K562 (cell line): Measurements from ENCODE around the gene SH2D3A. TPM values are rescaled to one million over a fixed set of nuclear protein-coding genes. Genes with fewer than 3 reads are reported as not detected.

Experiments used
- CHAMP1 ChIP-seq: fragments of 450-650 bp; IDR thresholded peaks from 2 replicates; pipeline ENCODE4 v1.6.1; 2016; ENCODE audit warnings: mild to moderate bottlenecking
- CHCHD3 ChIP-seq: fragments of 250-450 bp; sonication (Bioruptor Pico); IDR thresholded peaks from 2 replicates; pipeline ENCODE4 v2.1.2; 2022; ENCODE audit warnings: mild to moderate bottlenecking
- DNMT1 ChIP-seq: fragments of 450-650 bp; IDR thresholded peaks from 2 replicates; pipeline ENCODE4 v1.6.1; 2016; ENCODE audit warnings: antibody characterized with exemption, mild to moderate bottlenecking
- FOXA1 ChIP-seq: fragments of 450-650 bp; IDR thresholded peaks from 2 replicates; pipeline ENCODE4 v1.6.1; 2016; ENCODE audit warnings: mild to moderate bottlenecking, borderline replicate concordance
- FUS ChIP-seq: fragments of 200-400 bp; formaldehyde crosslinking; optimal IDR thresholded peaks from 2 replicates; pipeline ENCODE3; 2017; ENCODE audit warnings: low read depth, low read length
- HDGF ChIP-seq: fragments of 450-650 bp; IDR thresholded peaks from 2 replicates; pipeline ENCODE4 v1.6.1; 2016
- MCM7 ChIP-seq, 2 experiments: fragments of 450-650 bp; IDR thresholded peaks; 2 replicates each; pipeline ENCODE4 v1.6.1; 2016 to 2018
- PATZ1 ChIP-seq: fragments of 250-450 bp; sonication (Bioruptor Pico); IDR thresholded peaks from 2 replicates; pipeline ENCODE4 v1.5.0; 2020; ENCODE audit warnings: mild to moderate bottlenecking, borderline replicate concordance
- PHB ChIP-seq: fragments of 250-450 bp; sonication (Bioruptor Pico); IDR thresholded peaks from 2 replicates; pipeline ENCODE4 v1.5.0; 2021
- TGIF2 ChIP-seq: sonication (generic); formaldehyde crosslinking; IDR thresholded peaks from 2 replicates; pipeline ENCODE4 v1.8.1; 2022; ENCODE audit warnings: mild to moderate bottlenecking, missing genetic modification reagents, moderate library complexity
- ZC3H11A ChIP-seq: IDR thresholded peaks from 2 replicates; pipeline ENCODE4 v1.6.1; 2012; ENCODE audit warnings: low read depth, low read length, improper control_type of control experiment
- ZNF24 ChIP-seq: fragments of 450-650 bp; IDR thresholded peaks from 2 replicates; pipeline ENCODE4 v1.6.1; 2016
- ZNF311 ChIP-seq: fragments of 250-450 bp; sonication (Bioruptor Pico); IDR thresholded peaks from 2 replicates; pipeline ENCODE4 v1.4.0; 2020; ENCODE audit warnings: mild to moderate bottlenecking, moderate library complexity
- ZNF407 ChIP-seq: fragments of 450-650 bp; IDR thresholded peaks from 2 replicates; pipeline ENCODE4 v1.6.1; 2016; ENCODE audit warnings: low read depth
- polyA plus RNA-seq, 8 experiments: library from polyadenylated mRNA; depleted of rRNA in 4 of 8; stranded (reverse) in 5 of 8; unstranded in 3 of 8; fragments of >200 nt; fragmentation: Nextera tagmentation in 2 of 8; fragmentation: Illumina TruSeq in 1 of 8; extraction: Ambion mirVana in 2 of 8; extraction: Trizol in 1 of 8; gene quantifications; 2 replicates each; pipeline versions ENCODE4 v1.2.1 to v1.2.3, GENCODE V29; 2011 to 2014; ENCODE audit warnings: inconsistent platforms in 1 of 8, missing spikeins in 1 of 8
- total RNA-seq, 7 experiments: library from RNA; depleted of rRNA in 6 of 7; stranded (reverse); fragments of >200 nt in 6 of 7; fragmentation: Illumina TruSeq in 2 of 7; extraction: Trizol in 2 of 7; gene quantifications; 2 replicates each; pipeline versions ENCODE4 v1.2.1 to v1.2.3, GENCODE V29; 2011 to 2021; ENCODE audit warnings: low replicate concordance in 1 of 7
- TF ChIP-seq, protein P1 (sequence below): fragments of 250-450 bp; sonication (Bioruptor Pico); IDR thresholded peaks from 2 replicates; pipeline ENCODE4 v1.5.0; 2022; ENCODE audit warnings: mild to moderate bottlenecking

Gene SH2D3A
- total and polyA plus RNA-seq, 9 of the 15 experiments (the other 6 are each of a cell fraction or from before 2014, with no cell fraction given): 0.75 to 26.3 (median 8.9) TPM

DNA sequence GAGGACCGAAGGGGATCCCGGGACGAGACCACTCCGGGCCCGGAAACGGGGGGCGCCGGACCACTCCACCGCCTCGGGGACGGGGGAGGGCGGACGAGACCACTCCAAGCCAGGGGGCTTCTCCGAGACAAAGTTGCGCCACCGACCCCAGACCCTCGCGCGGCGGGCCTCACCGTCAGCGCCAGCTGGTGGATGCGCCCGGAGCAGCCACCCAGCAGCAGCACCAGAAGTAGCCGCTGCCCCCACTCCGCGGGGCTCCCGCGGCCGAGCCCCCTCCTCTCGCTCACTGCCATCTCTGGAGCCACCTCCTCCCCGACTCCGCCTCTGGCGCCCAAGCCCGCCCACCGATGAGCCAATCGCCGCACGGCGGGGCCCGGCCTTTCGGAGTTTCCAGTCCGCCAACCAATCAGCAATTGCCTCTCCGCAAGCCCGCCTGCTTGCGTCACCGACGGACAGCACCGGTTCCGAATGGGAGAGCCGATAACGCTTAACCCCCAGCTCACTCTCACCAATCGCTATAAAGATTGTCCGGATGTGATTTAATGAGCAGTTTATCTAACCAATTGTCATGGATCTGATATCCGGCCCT is 29.9 kb downstream of the SH2D3A start, which contains the start of gene GPR108 (continued):
- TF ChIP-seq ZNF407: no peak
- peak; percentile 73; the same call in 1 of the 2 replicates for TF ChIP-seq PHB (CRISPR knock-in tag)
- TF ChIP-seq CHAMP1: 0 out of 2 replicates have a peak, but pooled peaks have one; percentile 37
- no peak for TF ChIP-seq ZNF311 (CRISPR knock-in tag)
- TF ChIP-seq PATZ1: no peak
- TF ChIP-seq MCM7 (IDR thresholded peaks at IDR 0.05): no peak
- no peak for TF ChIP-seq HDGF
- no peak for TF ChIP-seq FOXA1
- TF ChIP-seq FUS: no peak
- TF ChIP-seq DNMT1: no peak
- no peak for TF ChIP-seq ZNF24
- no peak for TF ChIP-seq CHCHD3 (CRISPR knock-in tag)
- TF ChIP-seq, protein P1, sequence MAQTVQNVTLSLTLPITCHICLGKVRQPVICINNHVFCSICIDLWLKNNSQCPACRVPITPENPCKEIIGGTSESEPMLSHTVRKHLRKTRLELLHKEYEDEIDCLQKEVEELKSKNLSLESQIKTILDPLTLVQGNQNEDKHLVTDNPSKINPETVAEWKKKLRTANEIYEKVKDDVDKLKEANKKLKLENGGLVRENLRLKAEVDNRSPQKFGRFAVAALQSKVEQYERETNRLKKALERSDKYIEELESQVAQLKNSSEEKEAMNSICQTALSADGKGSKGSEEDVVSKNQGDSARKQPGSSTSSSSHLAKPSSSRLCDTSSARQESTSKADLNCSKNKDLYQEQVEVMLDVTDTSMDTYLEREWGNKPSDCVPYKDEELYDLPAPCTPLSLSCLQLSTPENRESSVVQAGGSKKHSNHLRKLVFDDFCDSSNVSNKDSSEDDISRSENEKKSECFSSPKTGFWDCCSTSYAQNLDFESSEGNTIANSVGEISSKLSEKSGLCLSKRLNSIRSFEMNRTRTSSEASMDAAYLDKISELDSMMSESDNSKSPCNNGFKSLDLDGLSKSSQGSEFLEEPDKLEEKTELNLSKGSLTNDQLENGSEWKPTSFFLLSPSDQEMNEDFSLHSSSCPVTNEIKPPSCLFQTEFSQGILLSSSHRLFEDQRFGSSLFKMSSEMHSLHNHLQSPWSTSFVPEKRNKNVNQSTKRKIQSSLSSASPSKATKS (CRISPR knock-in tag): no peak
- no peak for TF ChIP-seq ZC3H11A
- no peak for TF ChIP-seq TGIF2 (CRISPR knock-in tag)
